Tibial nerve (tissue), 4 donors: ENCODE measurements around the gene OMP. TPM values are rescaled to one million over a fixed set of nuclear protein-coding genes. Genes with fewer than 3 reads are reported as not detected.
"Not testable (repeated sequence)": the region's sequence is repeated elsewhere in the genome, so short reads cannot be mapped to it uniquely, and the experiment has no call there.

ENCODE experiments used
- DNase-seq, 2 donors: peaks; one replicate each; pipeline ENCODE4 v3.0.0-alpha.2; 2019; ENCODE audit warnings: low spot score in 2 of 2
- H3K27ac ChIP-seq, 4 donors: fragments of 200-600 bp; sonication (generic) in 3 of 4; one replicate each; pipeline ENCODE4 v1.5.1; 2017 to 2019; ENCODE audit warnings: mild to moderate bottlenecking in 1 of 4
- H3K27me3 ChIP-seq, 2 donors: fragments of 200-600 bp; sonication (generic) in 1 of 2; one replicate each; pipeline versions ENCODE4 v1.5.1 to v1.6.0; 2017 to 2019
- H3K36me3 ChIP-seq, 3 donors: fragments of 200-600 bp; sonication (generic); one replicate each; pipeline ENCODE4 v1.5.1; 2018 to 2019
- H3K4me1 ChIP-seq, 4 donors: fragments of 200-600 bp; sonication (generic) in 3 of 4; one replicate each; pipeline ENCODE4 v1.5.1; 2017 to 2019
- H3K4me3 ChIP-seq, 4 donors: fragments of 200-600 bp; sonication (generic) in 3 of 4; one replicate each; pipeline ENCODE4 v1.5.1; 2017 to 2019; ENCODE audit warnings: mild to moderate bottlenecking in 1 of 4, moderate library complexity in 1 of 4
- H3K9me3 ChIP-seq, 4 donors: fragments of 200-600 bp; sonication (generic) in 3 of 4; one replicate each; pipeline ENCODE4 v1.5.1; 2017 to 2019
- CTCF ChIP-seq, 5 experiments: fragments of 200-600 bp in 3 of 5; fragments of 450-650 bp in 2 of 5; sonication (generic) in 3 of 5; IDR thresholded peaks; one replicate each; pipeline ENCODE4 v1.5.1; 2016 to 2019; ENCODE audit warnings: antibody characterized with exemption in 5 of 5, mild to moderate bottlenecking in 3 of 5, moderate library complexity in 2 of 5
- EP300 ChIP-seq, 2 donors: sonication (generic); formaldehyde crosslinking; IDR thresholded peaks; one replicate each; pipeline ENCODE4 v1.6.1; 2017; ENCODE audit warnings: antibody characterized with exemption in 2 of 2, mild to moderate bottlenecking in 1 of 2
- POLR2A ChIP-seq, 2 donors: fragments of 450-650 bp; IDR thresholded peaks; one replicate each; pipeline ENCODE4 v1.6.1; 2017; ENCODE audit warnings: antibody characterized with exemption in 2 of 2, mild to moderate bottlenecking in 2 of 2, moderate library complexity in 2 of 2
- WGBS, 2 donors: methylation state at CpG; one replicate each; pipeline ENCODE4 v1.1.5; 2018; 5-methylcytosine and 5-hydroxymethylcytosine counted together
- total RNA-seq, 4 donors: library from RNA; depleted of rRNA; stranded (reverse); fragments of >200 nt; gene quantifications; one replicate each; pipeline ENCODE4 v1.1.0, GENCODE V29; 2016

OMP gene
- total RNA-seq, 4 donors from 2014 or later: 9.9 TPM; not detected in 3

GRCh38 chr11:77093987-77094840 lies 8.4 kb upstream of the OMP start:
- Histone ChIP-seq H3K4me3 (no peak overlapping the region), H3K36me3 (peaks cover 0 to 14% (median 0%) of the 10 kb centered on the region in 3 donors), H3K9me3 (no peaks in the 10 kb centered on the region), H3K27me3 (no peaks in the 10 kb centered on the region), H3K4me1 (peaks cover 0 to 69% (median 30%) of the 10 kb centered on the region in 4 donors), H3K27ac (no peak overlapping the region)
- 77% methylated on average over 6 of the region's 6 CpGs for whole genome bisulfite sequencing, 2 donors
- no peak for DNase-seq
- TF ChIP-seq CTCF (IDR thresholded peaks at IDR 0.05): no peak
- no peak for TF ChIP-seq EP300 (IDR thresholded peaks at IDR 0.05)
- TF ChIP-seq POLR2A (IDR thresholded peaks at IDR 0.05): no peak

- no peak for DNase-seq
- no peaks in the 10 kb centered on the region for H3K9me3 ChIP-seq
- WGBS, 2 donors: 80 to 94% methylated on average over 2 to 7 of the region's 7 CpGs
These were observed 7.7 kb upstream of the OMP start for GRCh38 chr11:77094841-77095365.

GRCh38 chr11:77095551-77096490 lies 6.8 kb upstream of the OMP start:
- peak overlapping the region in 2 of 4 donors; percentile 17 to 18 for H3K27ac ChIP-seq
- H3K4me3 ChIP-seq: no peak overlapping the region
- no peaks in the 10 kb centered on the region for H3K27me3 ChIP-seq
- DNase-seq: no peak
- TF ChIP-seq POLR2A (IDR thresholded peaks at IDR 0.05) (no peak), CTCF (IDR thresholded peaks at IDR 0.05) (no peak), EP300 (IDR thresholded peaks at IDR 0.05) (no peak)
- peaks cover 0 to 10% (median 0%) of the 10 kb centered on the region in 3 donors for H3K36me3 ChIP-seq
- peaks cover 0 to 59% (median 29%) of the 10 kb centered on the region in 4 donors for H3K4me1 ChIP-seq
- no peaks in the 10 kb centered on the region for H3K9me3 ChIP-seq
- WGBS, 2 donors: 62 to 69% methylated on average over 19 to 20 of the region's 21 CpGs

More at GRCh38 chr11:77094841-77095365, 7.7 kb upstream of the OMP start:
- H3K27ac ChIP-seq: peak overlapping the region in 1 of 4 donors; percentile 18
- TF ChIP-seq CTCF (IDR thresholded peaks at IDR 0.05) (no peak), POLR2A (IDR thresholded peaks at IDR 0.05) (no peak), EP300 (IDR thresholded peaks at IDR 0.05) (no peak)
- peaks cover 0 to 10% (median 0%) of the 10 kb centered on the region in 3 donors for H3K36me3 ChIP-seq
- H3K27me3 ChIP-seq: no peaks in the 10 kb centered on the region
- no peak overlapping the region for H3K4me3 ChIP-seq
- H3K4me1 ChIP-seq: peaks cover 0 to 65% (median 30%) of the 10 kb centered on the region in 4 donors

- H3K9me3 ChIP-seq: no peaks in the 10 kb centered on the region
- no peak for DNase-seq
- 91 to 92% methylated on average over 8 of the region's 8 CpGs for WGBS, 2 donors
- peaks cover 0 to 10% (median 0%) of the 10 kb centered on the region in 3 donors for H3K36me3 ChIP-seq
- H3K4me3 ChIP-seq: no peak overlapping the region
- no peaks in the 10 kb centered on the region for H3K27me3 ChIP-seq
- H3K4me1 ChIP-seq: peaks cover 0 to 51% (median 25%) of the 10 kb centered on the region in 4 donors
- TF ChIP-seq EP300 (IDR thresholded peaks at IDR 0.05) (no peak), POLR2A (IDR thresholded peaks at IDR 0.05) (no peak), CTCF (IDR thresholded peaks at IDR 0.05) (no peak)
- H3K27ac ChIP-seq: peak overlapping the region in 1 of 4 donors; percentile 11
These were observed 6.0 kb upstream of the OMP start for GRCh38 chr11:77096591-77097019.

GRCh38 chr11:77097180-77097579 lies 5.5 kb upstream of the OMP start:
- H3K4me1 ChIP-seq: peaks cover 0 to 45% (median 22%) of the 10 kb centered on the region in 4 donors
- H3K27me3 ChIP-seq, H3K4me3 ChIP-seq, DNase-seq, H3K9me3 ChIP-seq, H3K27ac ChIP-seq: not testable (repeated sequence)
- H3K36me3 ChIP-seq: peaks cover 0 to 16% (median 0%) of the 10 kb centered on the region in 3 donors
- WGBS, 2 donors: 63 to 77% methylated on average over 4 of the region's 4 CpGs
